Stomach (tissue), 4 donors: ENCODE measurements around the gene SLC6A20.

Source experiments
- CTCF ChIP-seq, 7 experiments: fragments of 450-650 bp in 4 of 7; fragments of 200-600 bp in 3 of 7; sonication (generic) in 3 of 7; IDR thresholded peaks; one replicate each; pipeline ENCODE4 v1.5.1; 2016 to 2019; ENCODE audit warnings: antibody characterized with exemption in 7 of 7, control low read depth in 2 of 7, mild to moderate bottlenecking in 1 of 7
- EP300 ChIP-seq: sonication (generic); formaldehyde crosslinking; IDR thresholded peaks from one replicate; pipeline ENCODE4 v1.6.1; 2017; ENCODE audit warnings: antibody characterized with exemption
- POLR2A ChIP-seq, 4 donors: fragments of 450-650 bp; IDR thresholded peaks; one replicate each; pipeline ENCODE4 v1.6.1; 2016; ENCODE audit warnings: antibody characterized with exemption in 4 of 4, control low read depth in 2 of 4, mild to moderate bottlenecking in 1 of 4, moderate library complexity in 1 of 4
- POLR2AphosphoS5 ChIP-seq, 3 donors: sonication (generic); formaldehyde crosslinking; IDR thresholded peaks; one replicate each; pipeline ENCODE4 v1.6.1; 2016; ENCODE audit warnings: antibody characterized with exemption in 3 of 3

GRCh38 chr3:45807681-45808540, 11.6 kb upstream of the SLC6A20 start:
- TF ChIP-seq POLR2AphosphoS5 (IDR thresholded peaks at IDR 0.05) (no peak), CTCF (IDR thresholded peaks at IDR 0.05) (no peak), POLR2A (IDR thresholded peaks at IDR 0.05) (no peak), EP300 (no peak)
